NCI-H1105 (cell line): ENCODE results near the gene BTNL9.
"Not testable (repeated sequence)": the region's sequence is repeated elsewhere in the genome, so short reads cannot be mapped to it uniquely, and the experiment has no call there.

Experiments
- DNase-seq: peaks from one replicate; lab custom pipeline; 2025; lab: John Stamatoyannopoulos, UW

Gene BTNL9

DNA sequence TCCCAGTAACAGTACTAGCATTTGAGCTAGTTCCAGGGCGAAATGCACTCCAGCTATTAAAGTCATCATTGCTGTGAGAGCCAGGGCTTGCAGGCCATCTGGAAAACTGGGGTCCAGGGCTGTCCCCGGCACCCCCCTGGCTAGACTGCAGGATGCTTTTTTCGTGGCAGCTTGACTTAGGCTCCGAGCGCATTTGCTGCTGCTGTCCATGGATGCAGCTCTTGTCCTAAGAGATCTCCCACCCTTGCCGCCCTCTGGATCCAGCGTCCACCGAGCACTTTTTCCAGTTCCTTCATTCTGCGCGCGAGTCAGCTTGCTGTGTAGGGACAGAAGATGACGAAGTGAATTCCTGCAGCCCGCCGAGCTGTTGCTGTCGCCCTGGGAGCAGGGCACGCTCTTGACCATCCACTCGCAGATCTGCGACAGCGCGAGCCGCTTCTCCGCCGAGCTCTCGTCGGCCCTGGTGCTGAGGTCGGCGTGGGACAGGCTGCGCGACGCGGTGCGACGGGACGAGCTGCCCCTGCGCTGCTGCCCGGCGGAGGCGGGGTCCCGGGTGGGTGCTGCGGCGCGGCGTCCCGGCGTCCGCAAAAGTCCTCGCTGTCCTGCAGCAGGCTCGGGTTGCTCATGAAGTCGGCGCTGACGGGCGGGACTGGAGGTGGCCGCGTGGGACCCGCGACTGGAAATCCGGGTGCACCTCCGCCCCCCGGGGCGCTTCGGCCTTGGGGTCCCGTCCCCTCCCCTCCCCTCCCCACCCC lies 60.2 kb downstream of the BTNL9 start:
- no peak for DNase-seq

DNA sequence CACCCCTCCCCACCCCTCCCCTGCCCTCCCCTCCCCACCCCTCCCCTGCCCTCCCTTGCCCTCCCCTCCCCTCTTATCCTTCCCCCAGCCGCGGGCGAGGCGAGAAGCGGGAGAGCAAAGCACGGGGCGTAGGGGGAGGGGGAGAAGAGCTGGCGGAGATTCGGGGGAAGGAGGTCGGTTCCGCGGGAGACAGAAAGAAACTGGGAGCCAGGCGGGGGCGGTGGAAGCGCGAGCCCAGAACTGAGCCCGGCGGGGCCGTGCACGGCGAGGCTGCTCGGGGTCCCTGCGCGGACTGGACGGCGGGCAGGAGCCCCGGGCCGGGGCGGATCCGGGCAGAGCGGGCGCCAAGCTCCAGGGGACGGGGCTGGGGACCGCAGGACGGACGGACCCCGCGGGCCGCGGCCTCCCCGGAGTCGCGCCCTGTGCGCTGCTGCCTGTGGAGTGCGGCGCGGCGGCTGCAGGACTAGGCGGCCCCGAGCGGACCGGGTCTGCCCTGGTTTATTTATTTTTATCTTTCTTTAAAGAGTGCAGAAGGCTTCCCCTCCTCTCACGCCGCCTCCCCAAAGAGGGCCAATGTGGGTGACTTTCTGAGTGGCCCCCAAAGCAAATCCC lies 61.1 kb downstream of the BTNL9 start:
- DNase-seq = not testable (repeated sequence)

DNA sequence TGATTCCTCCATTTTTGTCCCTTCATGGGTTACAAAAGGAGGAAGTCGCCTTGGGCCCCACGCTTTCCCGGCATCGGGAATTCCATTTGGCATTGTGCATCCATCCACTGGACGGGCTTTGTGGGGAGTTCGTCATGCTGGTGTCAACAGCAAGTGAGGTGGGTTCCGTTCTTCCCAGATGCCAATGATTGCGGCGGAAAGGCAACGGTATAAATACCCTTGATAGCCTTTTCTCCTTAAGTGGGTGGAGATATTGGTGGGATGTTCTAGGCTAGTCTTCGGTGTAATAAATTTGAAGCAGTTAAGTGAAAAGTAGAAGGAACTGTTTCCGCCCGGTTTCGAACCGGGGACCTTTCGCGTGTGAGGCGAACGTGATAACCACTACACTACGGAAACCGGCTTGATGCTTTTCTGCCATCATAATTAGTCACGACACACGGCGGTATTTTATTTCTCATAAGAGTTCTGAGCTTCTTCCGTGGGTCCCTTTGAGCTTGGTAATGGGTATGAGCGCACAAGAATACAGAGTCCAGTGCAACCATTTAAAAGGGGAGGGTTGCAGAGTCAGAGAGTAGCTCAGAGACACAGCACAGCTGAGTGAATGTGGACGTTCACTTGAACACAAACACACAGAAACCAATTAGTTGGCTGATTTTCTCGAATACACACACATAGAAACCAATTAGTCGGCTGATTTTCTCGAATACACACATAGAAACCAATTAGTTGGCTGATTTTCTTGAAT lies 62.0 kb downstream of the BTNL9 start:
- DNase-seq = not testable (repeated sequence)

DNA sequence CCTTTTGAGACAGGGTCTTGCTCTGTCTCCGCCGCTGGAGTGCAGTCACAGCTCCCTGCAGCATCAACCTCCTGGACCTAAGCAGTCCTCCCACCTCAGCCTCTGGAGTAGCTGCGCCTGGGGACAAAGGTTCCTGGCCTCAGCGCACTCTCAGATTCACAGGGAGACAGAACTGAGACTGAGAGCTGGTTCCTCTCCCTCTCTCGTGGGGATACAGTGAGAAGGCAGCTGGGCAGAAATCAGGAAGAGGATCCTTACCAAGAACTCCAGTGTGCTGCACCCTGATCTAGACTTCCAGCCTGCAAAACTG lies 64.1 kb downstream of the BTNL9 start:
- not testable (repeated sequence) for DNase-seq

DNA sequence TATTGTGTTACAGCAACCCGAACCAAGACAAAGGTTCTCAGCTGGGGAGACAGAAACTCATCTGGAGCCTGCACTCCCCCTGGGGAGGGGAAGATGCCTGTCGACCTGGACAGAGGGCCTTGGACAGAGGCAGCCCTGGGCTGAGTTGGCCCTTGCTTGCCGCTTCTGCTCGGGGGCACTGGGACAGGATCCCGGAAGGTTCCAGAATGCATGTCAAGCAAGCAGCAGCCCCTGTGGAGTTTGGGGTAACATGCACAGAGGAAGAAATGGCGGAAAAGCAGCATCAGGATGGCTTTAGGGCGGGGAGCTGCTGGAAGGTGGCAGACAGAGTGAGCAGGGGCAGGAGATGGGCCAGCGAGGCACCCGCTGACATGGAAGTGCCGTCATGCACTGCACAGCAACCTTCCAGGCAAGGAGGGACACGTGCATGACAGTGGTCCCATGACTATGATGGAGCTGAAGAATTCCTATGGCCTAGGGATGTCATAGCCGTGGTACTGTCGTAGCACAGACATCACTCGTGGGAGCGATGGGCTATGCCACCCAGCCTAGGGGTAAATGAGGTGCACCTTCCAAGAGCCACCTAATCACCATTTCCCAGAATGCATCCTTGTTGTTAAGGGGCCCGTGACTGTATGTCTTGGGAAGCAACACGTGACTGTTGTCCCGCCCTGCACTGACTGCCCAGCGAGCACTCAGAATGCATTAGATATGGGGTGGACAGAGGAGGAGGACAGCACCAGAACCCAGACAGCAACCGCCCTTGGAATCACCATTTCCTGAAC lies 64.7 kb downstream of the BTNL9 start:
- not testable (repeated sequence) for DNase-seq

- DNase-seq = no peak
These were observed 65.4 kb downstream of the BTNL9 start for GRCh38 chr5:181105391-181106025.

GRCh38 chr5:181107699-181108098 lies 67.6 kb downstream of the BTNL9 start:
- no peak for DNase-seq

DNA sequence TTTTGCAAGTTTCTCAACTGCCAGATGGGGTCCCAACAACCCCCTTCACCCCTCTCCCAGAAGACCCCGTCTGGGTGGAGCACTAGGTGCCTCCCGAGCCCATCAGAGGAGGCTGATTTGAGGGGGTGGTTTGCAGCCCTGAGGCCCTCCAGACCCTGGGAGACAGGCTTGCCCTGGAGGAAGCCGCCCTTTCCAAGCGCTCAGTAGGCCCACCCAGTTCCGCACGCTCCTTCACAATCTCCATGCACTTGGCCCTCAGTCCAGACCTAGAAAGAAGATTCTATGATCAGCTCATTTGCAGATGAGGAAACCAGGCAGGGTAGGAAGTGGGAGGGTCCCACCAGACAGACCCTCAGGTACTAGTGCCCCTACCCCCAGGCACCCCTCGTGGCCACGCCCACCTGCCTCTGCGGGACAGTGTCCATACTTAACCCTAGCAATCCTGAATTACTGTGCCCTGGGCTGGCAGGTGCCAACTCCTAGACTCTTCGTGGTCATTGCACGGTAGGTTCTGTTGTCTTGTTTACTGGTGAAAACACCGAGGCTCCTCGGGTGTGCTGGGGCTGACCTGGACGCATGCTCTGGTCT lies 68.6 kb downstream of the BTNL9 start:
- no peak for DNase-seq

- no peak for DNase-seq
These were observed 69.5 kb downstream of the BTNL9 start for GRCh38 chr5:181109489-181110013.

DNA sequence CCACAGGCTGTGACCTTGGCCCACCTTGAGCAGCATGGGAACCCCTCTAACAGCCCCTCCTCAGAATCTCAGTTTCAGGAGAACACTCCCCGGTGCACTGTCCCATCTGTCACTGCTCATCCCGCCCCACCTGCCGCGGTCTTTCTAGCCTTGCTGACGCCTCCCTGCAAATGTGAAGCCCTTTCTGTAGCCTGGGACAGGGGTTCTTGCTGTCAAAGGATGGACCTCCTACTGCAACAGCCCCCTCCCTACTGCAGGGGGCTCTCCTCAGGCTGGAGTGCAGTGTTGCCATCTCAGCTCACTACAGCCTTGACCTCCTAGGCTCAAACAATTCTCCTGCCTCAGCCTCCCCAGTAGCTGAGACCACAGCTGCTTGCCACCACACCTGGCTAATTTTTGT lies 70.9 kb downstream of the BTNL9 start:
- no peak for DNase-seq
